GM12878 (cell line): Measurements from ENCODE around the gene C6orf15. TPM values are rescaled to one million over a fixed set of nuclear protein-coding genes. Genes with fewer than 3 reads are reported as not detected.

Source experiments
- ATAC-seq: fragments of 200-7000 bp; cut with Tn5 transposase; 3 replicates; pipeline ENCODE4 v1.9.1; 2020; ENCODE audit warnings: mild to moderate bottlenecking, moderate library complexity
- BruUV-seq: library from RNA; stranded (reverse); fragments of 400-500 nt; replicated peaks from 2 replicates; lab custom pipeline; 2021; lab: Mats Ljungman, UMichigan
- CTCF ChIA-PET: fragments of 300-600 bp; sonication (Branson Sonifier 250); formaldehyde crosslinking; extraction: SDS; loops from one replicate; lab custom pipeline; 2021; ENCODE audit warnings: inconsistent platforms; lab: Yijun Ruan, JAX
- POLR2A ChIA-PET: fragments of 350-600 bp; formaldehyde crosslinking; extraction: SDS; loops from one replicate; lab custom pipeline; 2021; ENCODE audit warnings: inconsistent platforms; lab: Charles Lee
- RAD21 ChIA-PET: fragments of 300-600 bp; sonication (Branson Sonifier 250); formaldehyde crosslinking; loops from one replicate; lab custom pipeline; 2023; ENCODE audit warnings: antibody characterized with exemption; ENCODE audit not compliant: unreplicated experiment; lab: Charles Lee
- SMC1A ChIA-PET: fragments of 300-600 bp; sonication (Branson Sonifier 250); formaldehyde crosslinking; loops from one replicate; lab custom pipeline; 2023; ENCODE audit not compliant: unreplicated experiment, uncharacterized antibody; lab: Charles Lee
- DNase-seq: peaks from one replicate; pipeline ENCODE4 v3.0.0-alpha.2; 2011; ENCODE audit warnings: low read depth, low spot score
- FAIRE-seq: peaks from 3 replicates; lab custom pipeline; 2011; peaks lifted over from hg19 to GRCh38; lab: Jason Lieb, UNC
- H2AFZ ChIP-seq: 2 replicates; pipeline ENCODE4 v1.6.0; 2011; ENCODE audit warnings: low read depth, low read length, control low read depth; ENCODE audit not compliant: control insufficient read depth
- H3K27ac ChIP-seq: 2 replicates; pipeline ENCODE4 v1.5.1; 2011; ENCODE audit warnings: control low read depth; ENCODE audit not compliant: control insufficient read depth, insufficient read depth
- H3K27me3 ChIP-seq, 2 experiments: replicated peaks in 1 of 2; 2 replicates each; pipeline versions ENCODE4 v1.6.0 to v1.6.1; 2011; ENCODE audit warnings: low read length in 1 of 2; ENCODE audit not compliant: control insufficient read depth in 2 of 2, insufficient read depth in 2 of 2
- H3K36me3 ChIP-seq, 2 experiments: 2 replicates each; pipeline ENCODE4 v1.5.1; 2011; ENCODE audit warnings: low read length in 1 of 2; ENCODE audit not compliant: control insufficient read depth in 2 of 2, insufficient read depth in 2 of 2
- H3K4me1 ChIP-seq: 2 replicates; pipeline ENCODE4 v1.6.1; 2011; ENCODE audit warnings: mild to moderate bottlenecking, low read length, moderate library complexity, mixed read lengths; ENCODE audit not compliant: control insufficient read depth, insufficient read depth
- H3K4me2 ChIP-seq: 2 replicates; pipeline ENCODE4 v1.6.0; 2011; ENCODE audit warnings: control low read depth; ENCODE audit not compliant: control insufficient read depth, insufficient read depth
- H3K4me3 ChIP-seq: fragments of 200-600 bp; sonication (generic); 2 replicates; pipeline ENCODE4 v1.5.1; 2016
- H3K79me2 ChIP-seq: 2 replicates; pipeline ENCODE4 v1.6.0; 2011; ENCODE audit warnings: low read length; ENCODE audit not compliant: control insufficient read depth, insufficient read depth
- H3K9ac ChIP-seq: 2 replicates; pipeline ENCODE4 v1.8.0; 2011; ENCODE audit warnings: low read length, control low read depth, mixed read lengths; ENCODE audit not compliant: control insufficient read depth, insufficient read depth
- H3K9me3 ChIP-seq: replicated peaks from 3 replicates; pipeline ENCODE4 v1.5.1; 2011; ENCODE audit warnings: mild to moderate bottlenecking, low read length; ENCODE audit not compliant: control insufficient read depth, insufficient read depth
- H4K20me1 ChIP-seq: 2 replicates; pipeline ENCODE4 v1.6.0; 2011; ENCODE audit not compliant: control insufficient read depth, insufficient read depth
- BACH1 ChIP-seq: fragments of 450-650 bp; IDR thresholded peaks from 2 replicates; pipeline ENCODE4 v1.6.1; 2017; ENCODE audit warnings: mild to moderate bottlenecking, borderline replicate concordance
- BHLHE40 ChIP-seq, 2 experiments: fragments of 450-650 bp in 1 of 2; IDR thresholded peaks; 2 replicates each; pipeline ENCODE4 v1.6.1; 2011 to 2017; ENCODE audit warnings: low read depth in 2 of 2, borderline replicate concordance in 1 of 2, improper control_type of control experiment in 1 of 2, low read length in 1 of 2, mild to moderate bottlenecking in 1 of 2
- CEBPB ChIP-seq, 2 experiments: fragments of 150-350 bp in 1 of 2; IDR thresholded peaks; 2 replicates each; pipeline ENCODE4 v1.6.1; 2012 to 2014; ENCODE audit warnings: low read depth in 2 of 2, low read length in 2 of 2, borderline replicate concordance in 1 of 2, inconsistent platforms in 1 of 2
- EGR1 ChIP-seq, 2 experiments: IDR thresholded peaks; 1 replicate in 1 of 2; 2 replicates in 1 of 2; pipeline ENCODE4 v1.6.1; 2011 to 2012; ENCODE audit warnings: low read depth in 2 of 2, low read length in 2 of 2, borderline replicate concordance in 1 of 2, mild to moderate bottlenecking in 1 of 2, moderate library complexity in 1 of 2
- ESRRA ChIP-seq: IDR thresholded peaks from 2 replicates; pipeline ENCODE4 v1.6.1; 2012; ENCODE audit warnings: mild to moderate bottlenecking, low read length, improper control_type of control experiment
- IRF4 ChIP-seq: IDR thresholded peaks from 2 replicates; pipeline ENCODE4 v1.6.1; 2011; ENCODE audit warnings: low read depth, low read length
- MTA3 ChIP-seq: IDR thresholded peaks from 2 replicates; pipeline ENCODE4 v1.6.1; 2012; ENCODE audit warnings: low read length, inconsistent platforms, borderline replicate concordance
- NR2C1 ChIP-seq: fragments of 450-650 bp; IDR thresholded peaks from 2 replicates; pipeline ENCODE4 v1.6.1; 2017; ENCODE audit warnings: antibody characterized with exemption, mild to moderate bottlenecking, moderate library complexity
- SMARCA5 ChIP-seq: fragments of 450-650 bp; IDR thresholded peaks from 2 replicates; pipeline ENCODE4 v1.6.1; 2017; ENCODE audit warnings: mild to moderate bottlenecking
- SREBF1 ChIP-seq: IDR thresholded peaks from 2 replicates; pipeline ENCODE4 v1.6.1; 2012; ENCODE audit warnings: mild to moderate bottlenecking, low read length
- SREBF2 ChIP-seq: IDR thresholded peaks from 2 replicates; pipeline ENCODE4 v1.6.1; 2012; ENCODE audit warnings: mild to moderate bottlenecking, low read length
- TCF12 ChIP-seq: IDR thresholded peaks from 2 replicates; pipeline ENCODE4 v1.6.1; 2011; ENCODE audit warnings: low read depth, mild to moderate bottlenecking, low read length
- WGBS: methylation state at CpG from one replicate; pipeline ENCODE4 v1.1.6; 2016; ENCODE audit warnings: low lambda C conversion rate; ENCODE audit not compliant: insufficient replicate concordance, insufficient coverage; ENCODE audit errors: missing lambda C conversion rate; 5-methylcytosine and 5-hydroxymethylcytosine counted together
- in situ Hi-C: fragments of 300-500 bp; cut with MboI; formaldehyde crosslinking; loops from 9 replicates; pipeline ENCODE4 v1.14.3; 2018; ENCODE audit warnings: mixed read lengths
- intact Hi-C: fragments of 100-400 bp; cut with micrococcal nuclease; formaldehyde crosslinking; loops from one replicate; pipeline ENCODE4 v1.14.2; 2022; ENCODE audit not compliant: unreplicated experiment
- polyA plus RNA-seq, 11 experiments: library from polyadenylated mRNA; depleted of rRNA in 4 of 11; unstranded in 6 of 11; stranded (reverse) in 5 of 11; fragments of >200 nt; fragmentation: Nextera tagmentation in 4 of 11; fragmentation: Illumina TruSeq in 1 of 11; extraction: Ambion mirVana in 4 of 11; extraction: Trizol in 1 of 11; gene quantifications; 1 replicate in 1 of 11; 2 replicates in 10 of 11; pipeline versions ENCODE4 v1.2.1 to v1.2.3, GENCODE V29; 2011 to 2016; ENCODE audit warnings: inconsistent platforms in 2 of 11, missing spikeins in 2 of 11, low read depth in 1 of 11
- total RNA-seq, 4 experiments: library from RNA; depleted of rRNA in 3 of 4; stranded (reverse); fragments of >200 nt in 3 of 4; fragmentation: Illumina TruSeq in 1 of 4; extraction: Trizol in 1 of 4; gene quantifications; 2 replicates each; pipeline versions ENCODE4 v1.2.1 to v1.2.3, GENCODE V29; 2013 to 2021
- TF ChIP-seq, protein P1 (sequence below): fragments of 450-650 bp; IDR thresholded peaks from 2 replicates; pipeline ENCODE4 v1.6.1; 2016; ENCODE audit warnings: mild to moderate bottlenecking, moderate library complexity, borderline replicate concordance

C6orf15 gene
- total and polyA plus RNA-seq, 10 of the 15 experiments (the other 5 are each of a cell fraction or from before 2014, with no cell fraction given), result not detected

DNA sequence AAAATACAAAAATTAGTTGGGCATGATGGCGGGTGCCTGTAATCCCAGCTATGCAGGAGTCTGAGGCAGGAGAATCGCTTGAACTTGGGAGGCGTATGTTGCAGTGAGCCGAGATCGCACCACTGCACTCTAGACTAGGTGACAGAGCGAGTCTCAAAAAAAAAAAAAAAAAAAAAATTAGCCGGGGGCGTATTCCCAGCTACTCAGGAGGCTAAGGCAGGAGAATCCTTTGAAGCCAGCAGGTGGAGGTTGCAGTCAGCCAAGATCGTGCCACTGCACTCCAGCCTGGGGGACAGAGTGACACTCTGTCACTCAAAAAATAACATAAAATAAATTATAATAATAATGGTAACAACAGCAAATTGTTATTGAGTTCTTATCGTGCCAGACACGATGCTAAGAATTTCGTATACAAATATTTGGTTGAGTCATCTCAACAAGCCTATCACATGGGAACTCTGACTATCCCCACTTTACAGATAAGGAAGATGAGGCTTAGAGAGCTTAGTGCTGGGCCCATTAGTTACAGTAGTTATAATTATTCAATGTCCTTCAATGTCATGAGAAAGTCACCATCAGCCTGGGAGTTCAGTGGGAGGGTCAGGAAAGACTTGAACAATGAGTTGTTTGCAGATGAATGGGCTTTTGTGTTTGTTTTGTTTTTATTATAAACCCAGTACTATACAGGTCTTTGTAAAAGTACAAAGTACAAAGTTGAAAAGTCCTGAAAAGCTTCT is 19.4 kb downstream of the C6orf15 start:
- no peak for ATAC-seq
- ChIA-PET RAD21 (interaction anchor here (0.8 to 2.5 kb wide), 2 partner anchors 13 to 625 kb away, joined by 3 to 6 read pairs; no protein-coding TSS in a partner anchor), CTCF (interaction anchor here (1.3 to 4.6 kb wide), 6 partner anchors 13 to 548 kb away, joined by 3 to 30 read pairs (median 5); partner anchors contain the start of gene PSORS1C1), POLR2A (no interaction called here), SMC1A (interaction anchor here (0.6 to 1.4 kb wide), 4 partner anchors 10 to 625 kb away, joined by 3 read pairs; no protein-coding TSS in a partner anchor)
- in situ Hi-C loops (loop anchor here (10.0 kb wide), 1 partner anchor 628 kb away; no protein-coding TSS in a partner anchor), intact Hi-C loops (no loop called here)
- no peak overlapping the region for H3K27ac ChIP-seq
- no peaks in the 10 kb centered on the region for H3K9me3 ChIP-seq
- H3K36me3 ChIP-seq, result no peaks in the 10 kb centered on the region
- 64% methylated on average over 10 of the region's 12 CpGs for WGBS
- FAIRE-seq, result no peak
- no peak overlapping the region for H3K9ac ChIP-seq
- no peak for TF ChIP-seq SREBF2
- no peak for TF ChIP-seq BHLHE40 (IDR thresholded peaks at IDR 0.05; ENCODE audit: borderline replicate concordance in 1 of 2, low read depth in 2 of 2, low read length in 1 of 2)
- TF ChIP-seq MTA3, result no peak
- TF ChIP-seq NR2C1, result no peak
- no peak for TF ChIP-seq SMARCA5
- TF ChIP-seq CEBPB (IDR thresholded peaks at IDR 0.05; ENCODE audit: borderline replicate concordance in 1 of 2, low read depth in 2 of 2, low read length in 2 of 2), result no peak
- TF ChIP-seq, protein P1, sequence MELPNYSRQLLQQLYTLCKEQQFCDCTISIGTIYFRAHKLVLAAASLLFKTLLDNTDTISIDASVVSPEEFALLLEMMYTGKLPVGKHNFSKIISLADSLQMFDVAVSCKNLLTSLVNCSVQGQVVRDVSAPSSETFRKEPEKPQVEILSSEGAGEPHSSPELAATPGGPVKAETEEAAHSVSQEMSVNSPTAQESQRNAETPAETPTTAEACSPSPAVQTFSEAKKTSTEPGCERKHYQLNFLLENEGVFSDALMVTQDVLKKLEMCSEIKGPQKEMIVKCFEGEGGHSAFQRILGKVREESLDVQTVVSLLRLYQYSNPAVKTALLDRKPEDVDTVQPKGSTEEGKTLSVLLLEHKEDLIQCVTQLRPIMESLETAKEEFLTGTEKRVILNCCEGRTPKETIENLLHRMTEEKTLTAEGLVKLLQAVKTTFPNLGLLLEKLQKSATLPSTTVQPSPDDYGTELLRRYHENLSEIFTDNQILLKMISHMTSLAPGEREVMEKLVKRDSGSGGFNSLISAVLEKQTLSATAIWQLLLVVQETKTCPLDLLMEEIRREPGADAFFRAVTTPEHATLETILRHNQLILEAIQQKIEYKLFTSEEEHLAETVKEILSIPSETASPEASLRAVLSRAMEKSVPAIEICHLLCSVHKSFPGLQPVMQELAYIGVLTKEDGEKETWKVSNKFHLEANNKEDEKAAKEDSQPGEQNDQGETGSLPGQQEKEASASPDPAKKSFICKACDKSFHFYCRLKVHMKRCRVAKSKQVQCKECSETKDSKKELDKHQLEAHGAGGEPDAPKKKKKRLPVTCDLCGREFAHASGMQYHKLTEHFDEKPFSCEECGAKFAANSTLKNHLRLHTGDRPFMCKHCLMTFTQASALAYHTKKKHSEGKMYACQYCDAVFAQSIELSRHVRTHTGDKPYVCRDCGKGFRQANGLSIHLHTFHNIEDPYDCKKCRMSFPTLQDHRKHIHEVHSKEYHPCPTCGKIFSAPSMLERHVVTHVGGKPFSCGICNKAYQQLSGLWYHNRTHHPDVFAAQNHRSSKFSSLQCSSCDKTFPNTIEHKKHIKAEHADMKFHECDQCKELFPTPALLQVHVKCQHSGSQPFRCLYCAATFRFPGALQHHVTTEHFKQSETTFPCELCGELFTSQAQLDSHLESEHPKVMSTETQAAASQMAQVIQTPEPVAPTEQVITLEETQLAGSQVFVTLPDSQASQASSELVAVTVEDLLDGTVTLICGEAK, result no peak
- TF ChIP-seq BACH1, result no peak
- no peak for TF ChIP-seq TCF12
- no peak for TF ChIP-seq IRF4
- TF ChIP-seq EGR1 (IDR thresholded peaks at IDR 0.05; ENCODE audit: borderline replicate concordance in 1 of 2, low read depth in 2 of 2, low read length in 2 of 2), result no peak
- TF ChIP-seq SREBF1, result no peak
- no peak for TF ChIP-seq ESRRA
- DNase-seq, result no peak
- H3K4me3 ChIP-seq, result no peak overlapping the region
- H2AFZ ChIP-seq, result no peak overlapping the region
- H3K79me2 ChIP-seq, result no peaks in the 10 kb centered on the region
- no peaks in the 10 kb centered on the region for H4K20me1 ChIP-seq
- H3K4me2 ChIP-seq, result no peak overlapping the region
- BruUV-seq, result no TSS peak
- H3K27me3 ChIP-seq, result no peaks in the 10 kb centered on the region; a peak in 1 of 4 replicates
- no peaks in the 10 kb centered on the region for H3K4me1 ChIP-seq
